ENCODE data around the gene CMTM6. TPM values are rescaled to one million over a fixed set of nuclear protein-coding genes. Genes with fewer than 3 reads are reported as not detected.
"Not testable (repeated sequence)": the region's sequence is repeated elsewhere in the genome, so short reads cannot be mapped to it uniquely, and the experiment has no call there.

Gene CMTM6
- total and polyA plus RNA-seq, 5 donors from 2014 or later: 46.1 to 102 (median 74.1) TPM

DNA sequence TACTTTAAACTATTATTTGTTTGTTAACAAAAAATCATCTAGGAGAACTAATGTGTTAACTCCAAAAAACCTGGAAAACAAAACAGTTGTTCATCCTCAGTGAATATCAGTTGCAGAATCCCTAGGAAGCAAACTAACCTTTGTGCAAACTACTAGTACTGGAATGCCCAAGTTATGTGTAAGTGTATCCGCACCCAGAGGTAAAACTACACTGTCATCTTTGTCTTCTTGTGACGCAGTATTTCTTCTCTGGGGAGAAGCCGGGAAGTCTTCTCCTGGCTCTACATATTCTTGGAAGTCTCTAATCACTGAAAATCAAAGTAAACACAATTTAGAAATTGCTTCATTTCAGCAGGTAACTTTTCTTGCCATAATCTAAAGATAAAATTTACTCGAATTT, 38.2 kb upstream of the CMTM6 start:
- no peak for ATAC-seq (ENCODE audit: low read depth in 2 of 2)

DNA sequence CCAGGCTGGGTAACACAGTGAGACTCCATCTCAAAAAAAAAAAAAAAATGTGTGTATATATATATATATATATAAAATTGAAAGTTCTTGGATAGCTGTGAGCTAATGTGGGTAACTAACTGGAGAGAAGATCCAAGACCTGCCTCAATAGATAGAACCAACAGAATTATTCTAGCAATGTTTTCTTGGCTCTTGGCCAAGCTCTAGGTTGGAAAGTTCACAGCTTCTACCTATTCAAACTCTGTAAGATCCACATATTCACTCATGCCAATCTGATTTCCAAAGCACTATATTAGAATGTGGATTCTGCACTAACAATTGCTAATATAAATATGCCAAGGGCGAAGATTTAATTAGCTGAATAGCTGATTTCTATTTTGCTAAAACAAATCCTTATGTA, 29.8 kb upstream of the CMTM6 start:
- Mint-ChIP-seq H3K4me3 (no peak overlapping the region), H3K27me3 (no peaks in the 10 kb centered on the region), H3K9me3 (no peaks in the 10 kb centered on the region), H3K36me3 (peaks cover 40% of the 10 kb centered on the region), H3K4me1 (peaks cover 0 to 9% (median 6%) of the 10 kb centered on the region in 4 donors), H3K27ac (no peak overlapping the region)
- DNase-seq: no peak
- Histone ChIP-seq H3K4me1 (ENCODE audit: control insufficient read depth, insufficient read depth, low read length, poor library complexity, severe bottlenecking) (no peaks in the 10 kb centered on the region), H3K9me3 (ENCODE audit: control insufficient read depth in 2 of 2, low read length in 2 of 2) (no peaks in the 10 kb centered on the region), H3K36me3 (ENCODE audit: control insufficient read depth, insufficient read depth, low read length) (peaks cover 40% of the 10 kb centered on the region), H3K27me3 (ENCODE audit: control insufficient read depth, insufficient read depth, low read length) (no peaks in the 10 kb centered on the region), H3K27ac (ENCODE audit: insufficient read depth, low read length, poor library complexity, severe bottlenecking) (no peak overlapping the region), H3K4me3 (ENCODE audit: low read depth, low read length) (no peak overlapping the region)
- ATAC-seq (ENCODE audit: low read depth in 2 of 2): no peak

More for the DNA sequence above, 38.2 kb upstream of the CMTM6 start:
- Mint-ChIP-seq H3K9me3 (no peaks in the 10 kb centered on the region), H3K27me3 (no peaks in the 10 kb centered on the region), H3K27ac (no peak overlapping the region), H3K4me3 (no peak overlapping the region), H3K4me1 (peaks cover 6 to 17% (median 13%) of the 10 kb centered on the region in 4 donors), H3K36me3 (peaks cover 16% of the 10 kb centered on the region)
- no peak overlapping the region for H3K27ac ChIP-seq (ENCODE audit: insufficient read depth, low read length, poor library complexity, severe bottlenecking)
- H3K36me3 ChIP-seq (ENCODE audit: control insufficient read depth, insufficient read depth, low read length): peaks cover 27% of the 10 kb centered on the region
- H3K4me1 ChIP-seq (ENCODE audit: control insufficient read depth, insufficient read depth, low read length, poor library complexity, severe bottlenecking): no peaks in the 10 kb centered on the region
- no peaks in the 10 kb centered on the region for H3K27me3 ChIP-seq (ENCODE audit: control insufficient read depth, insufficient read depth, low read length)
- no peak for DNase-seq
- no peak overlapping the region for H3K4me3 ChIP-seq (ENCODE audit: low read depth, low read length)
- no peaks in the 10 kb centered on the region for H3K9me3 ChIP-seq (ENCODE audit: control insufficient read depth in 2 of 2, low read length in 2 of 2)

DNA sequence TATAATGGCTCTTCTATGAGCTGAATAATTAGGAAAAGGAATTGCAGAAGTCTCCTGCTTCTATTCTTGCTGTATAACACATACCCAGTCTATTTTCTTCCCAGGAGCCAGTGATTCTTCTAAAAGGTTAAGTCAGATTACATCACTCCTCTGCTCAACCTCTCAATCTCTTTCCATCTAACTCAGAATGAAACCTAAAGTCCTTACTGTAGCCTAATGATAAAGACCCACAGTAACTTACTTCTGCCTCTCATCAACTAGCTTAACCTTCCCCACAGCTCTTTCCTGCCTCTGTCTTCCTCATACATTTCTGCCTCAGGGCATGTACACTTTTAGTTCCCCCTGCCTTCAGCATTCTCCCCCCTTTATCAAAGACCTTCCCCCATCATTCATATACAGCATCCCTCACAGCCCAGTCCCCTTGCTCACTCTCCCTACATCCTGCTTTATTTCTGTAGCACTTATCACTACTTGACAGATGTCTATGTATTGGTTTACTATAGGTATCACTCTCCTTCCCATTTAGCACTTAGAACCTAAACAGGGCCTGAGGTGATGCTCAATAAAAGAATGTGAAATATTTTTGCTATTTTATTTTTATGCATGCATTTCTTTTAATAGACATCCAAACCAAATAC, 28.5 kb upstream of the CMTM6 start:
- Histone ChIP-seq H3K4me1 (ENCODE audit: control insufficient read depth, insufficient read depth, low read length, poor library complexity, severe bottlenecking) (no peaks in the 10 kb centered on the region), H3K27me3 (ENCODE audit: control insufficient read depth, insufficient read depth, low read length) (no peaks in the 10 kb centered on the region), H3K4me3 (ENCODE audit: low read depth, low read length) (no peak overlapping the region), H3K36me3 (ENCODE audit: control insufficient read depth, insufficient read depth, low read length) (peaks cover 50% of the 10 kb centered on the region), H3K27ac (ENCODE audit: insufficient read depth, low read length, poor library complexity, severe bottlenecking) (no peak overlapping the region), H3K9me3 (ENCODE audit: control insufficient read depth in 2 of 2, low read length in 2 of 2) (no peaks in the 10 kb centered on the region)
- peak overlapping the region in 1 of 3 donors; percentile 57 for H3K27ac Mint-ChIP-seq
- no peak for DNase-seq
- ATAC-seq (ENCODE audit: low read depth in 2 of 2): no peak
- no peaks in the 10 kb centered on the region for H3K27me3 Mint-ChIP-seq
- no peaks in the 10 kb centered on the region for H3K9me3 Mint-ChIP-seq
- peaks cover 0 to 8% (median 4%) of the 10 kb centered on the region in 4 donors for H3K4me1 Mint-ChIP-seq
- H3K36me3 Mint-ChIP-seq: peaks cover 43% of the 10 kb centered on the region
- H3K4me3 Mint-ChIP-seq: no peak overlapping the region

DNA sequence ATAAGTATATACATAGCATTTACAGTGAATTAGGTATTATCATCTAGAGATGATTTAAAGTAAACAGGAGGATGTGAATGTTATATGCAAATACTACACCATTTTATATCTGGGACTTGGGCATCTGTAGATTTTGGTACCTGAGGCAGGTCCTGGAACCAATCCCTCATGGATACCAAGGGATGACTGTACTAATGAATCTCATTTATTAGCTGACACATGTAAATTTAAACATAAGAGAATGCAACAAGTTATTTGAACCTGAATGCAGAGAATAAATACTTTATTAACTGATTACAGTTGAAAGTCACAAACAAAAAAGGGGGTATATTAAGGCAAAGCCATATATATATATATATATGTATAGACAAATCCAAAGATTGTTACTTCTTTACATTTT, 23.1 kb upstream of the CMTM6 start:
- H3K27me3 Mint-ChIP-seq: no peaks in the 10 kb centered on the region
- peak overlapping the region in 1 of 3 donors; percentile 23 for H3K27ac Mint-ChIP-seq
- Histone ChIP-seq H3K4me1 (ENCODE audit: control insufficient read depth, insufficient read depth, low read length, poor library complexity, severe bottlenecking) (no peaks in the 10 kb centered on the region), H3K36me3 (ENCODE audit: control insufficient read depth, insufficient read depth, low read length) (peaks cover 51% of the 10 kb centered on the region), H3K4me3 (ENCODE audit: low read depth, low read length) (no peak overlapping the region), H3K27me3 (ENCODE audit: control insufficient read depth, insufficient read depth, low read length) (no peaks in the 10 kb centered on the region), H3K9me3 (ENCODE audit: control insufficient read depth in 2 of 2, low read length in 2 of 2) (no peaks in the 10 kb centered on the region), H3K27ac (ENCODE audit: insufficient read depth, low read length, poor library complexity, severe bottlenecking) (no peak overlapping the region)
- no peak overlapping the region for H3K4me3 Mint-ChIP-seq
- no peaks in the 10 kb centered on the region for H3K4me1 Mint-ChIP-seq
- H3K9me3 Mint-ChIP-seq: peaks cover 0 to 3% (median 0%) of the 10 kb centered on the region in 7 donors
- DNase-seq (no peak), ATAC-seq (ENCODE audit: low read depth in 2 of 2) (no peak)
- H3K36me3 Mint-ChIP-seq: peaks cover 38% of the 10 kb centered on the region

DNA sequence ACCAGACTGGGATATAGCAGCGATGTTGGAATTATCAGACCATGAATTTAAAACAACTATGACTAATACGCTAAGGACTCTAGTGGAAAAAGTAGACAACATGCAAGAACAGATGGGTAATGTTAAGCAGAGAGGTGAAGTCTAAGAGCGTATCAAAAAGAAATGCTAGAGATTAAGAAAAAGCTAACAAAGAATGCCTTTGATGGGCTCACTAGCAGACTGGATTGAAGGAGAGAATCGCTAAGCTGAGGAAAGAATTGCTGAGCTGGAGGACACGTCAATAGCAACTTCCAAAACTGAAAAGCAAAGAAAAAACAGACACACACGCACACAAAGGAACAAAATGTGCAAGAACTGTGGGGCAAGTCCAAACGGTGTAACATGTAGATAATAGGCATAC, 20.0 kb upstream of the CMTM6 start:
- Mint-ChIP-seq H3K4me3 (no peak overlapping the region), H3K9me3 (peaks cover 0 to 3% (median 0%) of the 10 kb centered on the region in 7 donors), H3K27ac (peak overlapping the region in 1 of 3 donors; percentile 72), H3K27me3 (no peaks in the 10 kb centered on the region), H3K4me1 (peaks cover 0 to 4% (median 0%) of the 10 kb centered on the region in 4 donors), H3K36me3 (peaks cover 27% of the 10 kb centered on the region)
- H3K4me3 ChIP-seq (ENCODE audit: low read depth, low read length): no peak overlapping the region
- H3K27me3 ChIP-seq (ENCODE audit: control insufficient read depth, insufficient read depth, low read length): no peaks in the 10 kb centered on the region
- H3K27ac ChIP-seq (ENCODE audit: insufficient read depth, low read length, poor library complexity, severe bottlenecking): no peak overlapping the region
- H3K36me3 ChIP-seq (ENCODE audit: control insufficient read depth, insufficient read depth, low read length): peaks cover 28% of the 10 kb centered on the region
- H3K9me3 ChIP-seq (ENCODE audit: control insufficient read depth in 2 of 2, low read length in 2 of 2): no peaks in the 10 kb centered on the region
- no peaks in the 10 kb centered on the region for H3K4me1 ChIP-seq (ENCODE audit: control insufficient read depth, insufficient read depth, low read length, poor library complexity, severe bottlenecking)
- no peak for ATAC-seq (ENCODE audit: low read depth in 2 of 2)
- DNase-seq: no peak

DNA sequence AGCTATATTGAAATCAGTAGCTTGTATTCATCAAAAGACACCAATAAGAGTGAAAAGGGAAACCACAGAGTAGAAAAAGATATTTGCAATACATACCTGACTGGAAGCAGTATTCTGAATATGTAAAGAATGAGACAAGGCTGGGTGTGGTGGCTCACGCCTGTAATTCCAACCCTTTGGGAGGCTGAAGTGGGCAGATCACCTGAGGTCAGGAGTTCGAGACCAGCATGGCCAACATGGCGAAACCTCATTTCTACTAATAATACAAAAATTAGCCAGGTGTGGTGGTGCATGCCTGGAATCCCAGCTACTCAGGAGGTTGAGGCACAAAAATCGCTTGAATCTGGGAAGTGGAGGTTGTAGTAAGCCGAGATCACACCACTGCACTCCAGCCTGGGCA, 16.3 kb upstream of the CMTM6 start:
- H3K4me3 Mint-ChIP-seq; H3K27me3 ChIP-seq (ENCODE audit: control insufficient read depth, insufficient read depth, low read length); H3K27ac ChIP-seq (ENCODE audit: insufficient read depth, low read length, poor library complexity, severe bottlenecking); H3K9me3 Mint-ChIP-seq; H3K36me3 ChIP-seq (ENCODE audit: control insufficient read depth, insufficient read depth, low read length); H3K27me3 Mint-ChIP-seq; DNase-seq; H3K9me3 ChIP-seq (ENCODE audit: control insufficient read depth in 2 of 2, low read length in 2 of 2); H3K4me1 ChIP-seq (ENCODE audit: control insufficient read depth, insufficient read depth, low read length, poor library complexity, severe bottlenecking); ATAC-seq (ENCODE audit: low read depth in 2 of 2); H3K4me3 ChIP-seq (ENCODE audit: low read depth, low read length): not testable (repeated sequence)
- Mint-ChIP-seq H3K4me1 (peaks cover 2 to 14% (median 8%) of the 10 kb centered on the region in 4 donors), H3K27ac (peak overlapping the region in 1 of 3 donors; percentile 25), H3K36me3 (peaks cover 16% of the 10 kb centered on the region)

DNA sequence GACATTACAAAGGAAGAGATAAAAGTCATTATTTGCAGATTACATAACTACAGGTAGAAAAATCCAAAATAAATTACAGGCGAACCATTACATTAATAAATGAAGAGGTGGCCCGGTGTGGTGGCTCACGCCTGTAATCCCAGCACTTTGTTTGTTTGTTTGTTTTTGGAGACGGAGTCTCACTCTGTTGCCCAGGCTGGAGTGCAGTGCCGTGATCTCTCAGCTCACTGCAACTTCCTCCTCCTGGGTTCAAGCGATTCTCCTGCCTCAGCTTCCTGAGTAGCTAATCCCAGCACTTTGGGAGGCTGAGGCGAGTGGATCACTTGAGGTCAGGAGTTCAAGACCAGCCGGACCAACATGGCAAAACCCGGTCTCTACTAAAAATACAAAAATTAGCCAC, 14.1 kb upstream of the CMTM6 start:
- not testable (repeated sequence) for H3K27ac ChIP-seq (ENCODE audit: insufficient read depth, low read length, poor library complexity, severe bottlenecking)

DNA sequence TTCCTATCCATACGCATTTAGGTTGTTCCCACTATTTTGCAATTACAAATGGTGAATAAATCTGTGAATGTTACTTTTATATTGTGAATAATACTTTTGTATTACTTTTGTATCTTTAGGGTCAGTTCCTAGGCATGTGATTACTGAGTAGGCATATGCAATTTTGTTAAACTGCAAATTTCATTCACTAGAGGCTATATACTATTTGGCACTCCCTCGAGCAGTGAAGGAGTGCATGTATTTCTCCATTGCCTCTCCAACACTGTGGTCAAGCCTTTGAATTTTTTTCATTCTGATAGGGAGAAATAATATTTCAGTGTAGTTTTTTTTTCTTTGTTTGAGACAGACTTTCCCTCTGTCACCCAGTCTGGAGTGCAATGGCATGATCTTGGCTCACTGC, 8.4 kb upstream of the CMTM6 start:
- H3K4me3 Mint-ChIP-seq: no peak overlapping the region
- no peak overlapping the region for H3K27ac Mint-ChIP-seq
- DNase-seq (no peak), ATAC-seq (ENCODE audit: low read depth in 2 of 2) (no peak)
- Histone ChIP-seq H3K36me3 (ENCODE audit: control insufficient read depth, insufficient read depth, low read length) (no peaks in the 10 kb centered on the region), H3K27me3 (ENCODE audit: control insufficient read depth, insufficient read depth, low read length) (no peaks in the 10 kb centered on the region), H3K9me3 (ENCODE audit: control insufficient read depth in 2 of 2, low read length in 2 of 2) (no peaks in the 10 kb centered on the region), H3K27ac (ENCODE audit: insufficient read depth, low read length, poor library complexity, severe bottlenecking) (no peak overlapping the region), H3K4me3 (ENCODE audit: low read depth, low read length) (no peak overlapping the region), H3K4me1 (ENCODE audit: control insufficient read depth, insufficient read depth, low read length, poor library complexity, severe bottlenecking) (no peaks in the 10 kb centered on the region)
- H3K36me3 Mint-ChIP-seq: peaks cover 4% of the 10 kb centered on the region
- peaks cover under 1 to 10% (median 3%) of the 10 kb centered on the region in 4 donors for H3K4me1 Mint-ChIP-seq
- no peaks in the 10 kb centered on the region for H3K27me3 Mint-ChIP-seq
- no peaks in the 10 kb centered on the region for H3K9me3 Mint-ChIP-seq

More for the DNA sequence above, 14.1 kb upstream of the CMTM6 start:
- Mint-ChIP-seq H3K4me3 (peak overlapping the region in 2 of 4 donors; percentile 41 to 46), H3K4me1 (peaks cover 2 to 14% (median 8%) of the 10 kb centered on the region in 4 donors), H3K36me3 (peaks cover 13% of the 10 kb centered on the region)
- not testable (repeated sequence) for ATAC-seq (ENCODE audit: low read depth in 2 of 2); H3K27ac Mint-ChIP-seq; DNase-seq; H3K9me3 Mint-ChIP-seq; H3K27me3 Mint-ChIP-seq; H3K36me3 ChIP-seq (ENCODE audit: control insufficient read depth, insufficient read depth, low read length); H3K9me3 ChIP-seq (ENCODE audit: control insufficient read depth in 2 of 2, low read length in 2 of 2); H3K27me3 ChIP-seq (ENCODE audit: control insufficient read depth, insufficient read depth, low read length); H3K4me3 ChIP-seq (ENCODE audit: low read depth, low read length); H3K4me1 ChIP-seq (ENCODE audit: control insufficient read depth, insufficient read depth, low read length, poor library complexity, severe bottlenecking)

Measured in CD4-positive, CD25-positive, alpha-beta regulatory T cell (primary cell).